ENCODE data around the gene EPSTI1. TPM values are rescaled to one million over a fixed set of nuclear protein-coding genes. Genes with fewer than 3 reads are reported as not detected.

Gene EPSTI1
- polyA plus RNA-seq, 2 of the 4 experiments (the other 2 are of a cell fraction): 0.05 to 0.10 TPM

GRCh38 chr13:42905579-42905978 is 86.5 kb downstream of the EPSTI1 start:
- H3K4me3 ChIP-seq: no peak overlapping the region
- no peaks in the 10 kb centered on the region for H3K9me3 ChIP-seq
- DNase-seq (ENCODE audit: low read depth in 1 of 2, low spot score in 1 of 2) (no peak), ATAC-seq (no peak), FAIRE-seq (no peak)
- H3K4me1 ChIP-seq: no peaks in the 10 kb centered on the region
- H3K27ac ChIP-seq: no peak overlapping the region
- no peak overlapping the region for H3K4me2 ChIP-seq
- TF ChIP-seq NR3C1 (IDR thresholded peaks at IDR 0.05): no peak
- no peak for TF ChIP-seq SREBF2 (IDR thresholded peaks at IDR 0.05)
- TF ChIP-seq TFCP2L1 (CRISPR knock-in tag; IDR thresholded peaks at IDR 0.05): no peak
- TF ChIP-seq PBX3 (IDR thresholded peaks at IDR 0.05): no peak
- TF ChIP-seq GATA3 (IDR thresholded peaks at IDR 0.05; ENCODE audit: borderline replicate concordance): no peak
- TF ChIP-seq FOSL2 (IDR thresholded peaks at IDR 0.05): no peak
- TF ChIP-seq FOSL2 (CRISPR knock-in tag; IDR thresholded peaks at IDR 0.05): no peak
- TF ChIP-seq HOXB5 (CRISPR knock-in tag; IDR thresholded peaks at IDR 0.05): no peak
- no peak for TF ChIP-seq PHF8 (IDR thresholded peaks at IDR 0.05; ENCODE audit: borderline replicate concordance, low read depth)
- TF ChIP-seq, protein P1, sequence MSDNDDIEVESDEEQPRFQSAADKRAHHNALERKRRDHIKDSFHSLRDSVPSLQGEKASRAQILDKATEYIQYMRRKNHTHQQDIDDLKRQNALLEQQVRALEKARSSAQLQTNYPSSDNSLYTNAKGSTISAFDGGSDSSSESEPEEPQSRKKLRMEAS (IDR thresholded peaks at IDR 0.05): no peak
- no peak for TF ChIP-seq CBX8 (IDR thresholded peaks at IDR 0.05)
- no peak for TF ChIP-seq POLR2A (IDR thresholded peaks at IDR 0.05; ENCODE audit: low read length)
- TF ChIP-seq JUN (IDR thresholded peaks at IDR 0.05): no peak
- TF ChIP-seq EHF (CRISPR knock-in tag; IDR thresholded peaks at IDR 0.05): no peak
- no peak for TF ChIP-seq BHLHE40 (IDR thresholded peaks at IDR 0.05; ENCODE audit: low read depth, low read length)
- TF ChIP-seq EHMT2 (IDR thresholded peaks at IDR 0.05; ENCODE audit: low read depth): no peak
- no peak for TF ChIP-seq NPAS2 (CRISPR knock-in tag; IDR thresholded peaks at IDR 0.05; ENCODE audit: borderline replicate concordance)
- no peak for TF ChIP-seq KDM5A (IDR thresholded peaks at IDR 0.05)
- TF ChIP-seq CTCF (IDR thresholded peaks at IDR 0.05): no peak
- TF ChIP-seq ESRRA (IDR thresholded peaks at IDR 0.05; ENCODE audit: borderline replicate concordance, low read length): no peak
- no peak for TF ChIP-seq FOSB (CRISPR knock-in tag; IDR thresholded peaks at IDR 0.05)
- whole genome bisulfite sequencing (ENCODE audit: missing lambda C conversion rate): 46% methylated on average over 2 of the region's 2 CpGs
- CTCF ChIA-PET: interaction anchor here (0.9 kb wide), 1 partner anchor 10 kb away, joined by 4 read pairs; no protein-coding TSS in a partner anchor
- POLR2A ChIA-PET: no interaction called here

DNA sequence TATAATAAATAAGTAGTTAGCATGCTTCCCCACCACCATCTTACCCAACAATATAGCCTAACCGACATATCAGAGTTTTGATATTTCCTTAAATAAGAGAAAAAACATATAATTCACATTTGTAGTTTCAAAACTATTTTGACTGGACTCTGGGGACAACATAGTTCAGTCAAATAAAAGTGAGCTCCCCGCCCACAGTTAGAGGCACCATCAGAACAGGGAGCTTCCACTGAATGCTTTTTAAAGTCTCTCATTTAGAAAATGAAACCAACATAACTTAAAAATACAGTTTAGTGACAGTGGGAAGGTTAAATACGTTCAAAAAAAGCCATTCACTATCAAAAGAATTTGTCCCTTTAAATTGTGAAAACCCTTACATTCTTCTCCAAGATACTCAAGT is 92.8 kb downstream of the EPSTI1 start:
- Histone ChIP-seq H3K27ac (no peak overlapping the region), H3K4me2 (no peak overlapping the region), H3K9me3 (no peaks in the 10 kb centered on the region), H3K4me3 (no peak overlapping the region), H3K4me1 (peaks cover 8% of the 10 kb centered on the region; the same call in 2 of the 3 replicates)
- FAIRE-seq (no peak), ATAC-seq (no peak), DNase-seq (ENCODE audit: low read depth in 1 of 2, low spot score in 1 of 2) (no peak)
- ChIA-PET POLR2A (no interaction called here), CTCF (interaction anchor here (0.8 kb wide), 1 partner anchor 48 kb away, joined by 3 read pairs; no protein-coding TSS in a partner anchor)
- 51% methylated on average over 3 of the region's 3 CpGs for WGBS (ENCODE audit: missing lambda C conversion rate)
- TF ChIP-seq TFCP2L1 (CRISPR knock-in tag; IDR thresholded peaks at IDR 0.05) (no peak), TP53 (CRISPR knock-in tag; IDR thresholded peaks at IDR 0.05) (no peak), USF2 (IDR thresholded peaks at IDR 0.05) (no peak), RAD21 (conservative IDR thresholded peaks at IDR 0.05 in 1 of 2, IDR thresholded peaks at IDR 0.05 in 1 of 2) (no peak), KDM1A (IDR thresholded peaks at IDR 0.05; ENCODE audit: low read depth) (no peak), ZSCAN20 (CRISPR knock-in tag; IDR thresholded peaks at IDR 0.05) (no peak), EP300 (IDR thresholded peaks at IDR 0.05) (no peak), HOXB5 (CRISPR knock-in tag; IDR thresholded peaks at IDR 0.05) (no peak), SREBF2 (IDR thresholded peaks at IDR 0.05) (no peak), RFX5 (IDR thresholded peaks at IDR 0.05) (no peak)
- TF ChIP-seq, protein P2, sequence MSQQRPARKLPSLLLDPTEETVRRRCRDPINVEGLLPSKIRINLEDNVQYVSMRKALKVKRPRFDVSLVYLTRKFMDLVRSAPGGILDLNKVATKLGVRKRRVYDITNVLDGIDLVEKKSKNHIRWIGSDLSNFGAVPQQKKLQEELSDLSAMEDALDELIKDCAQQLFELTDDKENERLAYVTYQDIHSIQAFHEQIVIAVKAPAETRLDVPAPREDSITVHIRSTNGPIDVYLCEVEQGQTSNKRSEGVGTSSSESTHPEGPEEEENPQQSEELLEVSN (IDR thresholded peaks at IDR 0.05; ENCODE audit: borderline replicate concordance, low read depth): no peak

Data from A549 (cell line).